GM18526 (cell line): ENCODE measurements around the gene CHCHD4.

Experiments used
- POLR2A ChIP-seq: IDR thresholded peaks from 3 replicates; pipeline ENCODE4 v1.6.1; 2011; ENCODE audit not compliant: insufficient read length; ENCODE audit errors: extremely low read depth

The CHCHD4 gene

GRCh38 chr3:14152233-14152962, 27.7 kb upstream of the CHCHD4 start:
- no peak for TF ChIP-seq POLR2A

DNA sequence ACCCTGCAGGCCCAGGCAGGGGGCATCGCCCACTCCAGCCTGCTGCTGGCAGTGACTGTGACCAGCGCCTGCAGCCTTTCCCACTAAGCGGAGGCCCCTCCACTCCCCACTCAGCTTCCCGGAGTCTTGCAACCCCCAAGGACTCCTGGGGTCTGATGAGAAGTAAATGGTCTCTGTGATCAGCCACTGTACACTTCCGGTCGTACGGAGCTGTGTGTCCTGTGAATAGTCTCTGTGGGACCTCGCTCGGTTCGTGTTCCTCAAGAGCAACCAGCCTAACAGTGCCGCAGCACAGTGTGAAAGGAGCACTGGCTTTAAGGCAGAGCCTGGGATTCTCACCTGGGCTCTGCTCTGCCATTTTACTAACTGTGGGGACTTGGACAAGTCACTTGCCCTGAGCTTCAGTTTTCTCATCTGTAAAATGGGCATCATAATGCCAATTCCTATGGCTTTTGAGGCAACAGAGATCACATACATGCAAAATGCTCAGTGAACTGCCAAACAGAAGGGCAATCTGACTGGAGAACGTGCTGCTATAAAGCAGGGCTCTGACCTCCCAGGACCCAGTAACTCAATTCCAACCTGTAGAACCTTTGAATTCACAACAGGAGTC, 26.9 kb upstream of the CHCHD4 start:
- TF ChIP-seq POLR2A: no peak

DNA sequence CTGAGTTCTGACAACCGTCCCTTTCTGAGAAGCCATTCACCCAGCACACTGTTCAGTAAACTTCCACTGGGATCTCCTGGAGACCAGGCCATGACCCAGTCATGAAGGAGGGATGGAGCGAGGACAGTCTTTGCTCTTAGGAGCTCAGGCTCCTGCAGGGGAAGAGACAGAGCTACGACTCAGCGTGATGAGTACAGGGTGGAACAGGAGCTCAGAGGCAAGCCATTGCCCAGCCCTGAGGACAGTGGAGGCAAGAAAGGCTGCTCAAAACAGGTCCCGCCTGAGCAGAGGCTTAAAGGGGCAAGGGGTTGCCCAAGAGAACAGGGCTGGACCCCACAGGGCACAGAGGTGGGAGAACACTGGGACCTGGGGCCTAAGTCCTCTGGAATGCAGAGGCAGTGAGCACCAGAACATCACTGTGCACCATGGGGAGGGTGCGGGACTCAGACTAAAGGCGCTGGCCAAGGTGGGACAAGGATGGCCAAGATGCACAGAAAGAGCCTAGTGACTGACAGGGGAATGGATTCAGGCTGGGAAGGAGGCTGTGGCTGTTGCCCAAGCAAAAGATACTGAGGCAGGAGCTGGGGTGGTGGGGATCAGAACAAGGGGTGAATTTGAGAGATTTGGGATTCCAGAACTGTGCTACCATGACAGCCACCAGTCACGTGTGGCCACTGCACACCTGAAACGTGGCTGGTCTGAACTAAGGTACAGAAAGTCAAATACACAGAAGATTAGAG, 26.0 kb upstream of the CHCHD4 start:
- TF ChIP-seq POLR2A: no peak

GRCh38 chr3:14150078-14150477, 25.4 kb upstream of the CHCHD4 start:
- TF ChIP-seq POLR2A: no peak

- TF ChIP-seq POLR2A: no peak
Observed at GRCh38 chr3:14148041-14148985, 23.6 kb upstream of the CHCHD4 start.

- no peak for TF ChIP-seq POLR2A
Observed at GRCh38 chr3:14147617-14148016, 22.9 kb upstream of the CHCHD4 start.

- TF ChIP-seq POLR2A: no peak
Observed at GRCh38 chr3:14147066-14147435, 22.4 kb upstream of the CHCHD4 start.

GRCh38 chr3:14146381-14147065, 21.9 kb upstream of the CHCHD4 start:
- TF ChIP-seq POLR2A: no peak

DNA sequence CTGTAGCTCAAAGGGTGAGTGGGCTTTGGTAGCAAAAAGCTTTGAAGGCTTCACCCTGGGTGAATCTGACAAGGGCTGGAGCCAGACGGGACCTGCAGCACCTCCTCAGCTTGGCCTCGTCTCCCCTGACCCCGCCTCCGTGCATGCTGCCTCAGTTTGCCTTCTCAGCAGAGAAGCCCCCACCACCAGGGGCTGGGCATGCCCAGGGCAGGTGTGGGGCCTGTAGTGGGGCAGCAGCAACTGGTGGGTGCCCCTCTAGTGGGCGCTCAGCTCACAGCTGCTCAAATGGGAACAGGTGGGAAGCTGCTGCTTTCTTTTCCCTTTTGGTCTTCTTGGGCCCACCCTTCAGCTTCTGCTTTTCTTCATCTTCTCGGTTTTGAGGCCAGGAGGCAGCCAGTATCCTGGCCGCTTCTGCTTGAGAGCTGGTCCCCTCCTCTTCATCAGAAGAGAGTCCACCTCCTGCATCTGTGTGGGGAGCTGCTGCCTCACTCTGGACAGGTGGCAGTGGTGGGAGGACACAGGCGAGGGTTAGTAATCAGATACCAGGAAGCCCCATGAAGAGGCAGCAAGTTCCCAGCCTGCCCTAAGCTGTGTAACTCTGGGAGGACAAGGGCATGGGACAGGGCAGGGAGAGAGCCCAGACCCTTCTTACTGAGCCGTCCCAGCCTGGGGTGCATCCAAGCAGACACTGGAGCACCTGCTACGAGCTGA, 21.2 kb upstream of the CHCHD4 start:
- no peak for TF ChIP-seq POLR2A

GRCh38 chr3:14145236-14145635, 20.6 kb upstream of the CHCHD4 start:
- TF ChIP-seq POLR2A: no peak

- TF ChIP-seq POLR2A: no peak
Observed at GRCh38 chr3:14144423-14145075, 19.9 kb upstream of the CHCHD4 start.

DNA sequence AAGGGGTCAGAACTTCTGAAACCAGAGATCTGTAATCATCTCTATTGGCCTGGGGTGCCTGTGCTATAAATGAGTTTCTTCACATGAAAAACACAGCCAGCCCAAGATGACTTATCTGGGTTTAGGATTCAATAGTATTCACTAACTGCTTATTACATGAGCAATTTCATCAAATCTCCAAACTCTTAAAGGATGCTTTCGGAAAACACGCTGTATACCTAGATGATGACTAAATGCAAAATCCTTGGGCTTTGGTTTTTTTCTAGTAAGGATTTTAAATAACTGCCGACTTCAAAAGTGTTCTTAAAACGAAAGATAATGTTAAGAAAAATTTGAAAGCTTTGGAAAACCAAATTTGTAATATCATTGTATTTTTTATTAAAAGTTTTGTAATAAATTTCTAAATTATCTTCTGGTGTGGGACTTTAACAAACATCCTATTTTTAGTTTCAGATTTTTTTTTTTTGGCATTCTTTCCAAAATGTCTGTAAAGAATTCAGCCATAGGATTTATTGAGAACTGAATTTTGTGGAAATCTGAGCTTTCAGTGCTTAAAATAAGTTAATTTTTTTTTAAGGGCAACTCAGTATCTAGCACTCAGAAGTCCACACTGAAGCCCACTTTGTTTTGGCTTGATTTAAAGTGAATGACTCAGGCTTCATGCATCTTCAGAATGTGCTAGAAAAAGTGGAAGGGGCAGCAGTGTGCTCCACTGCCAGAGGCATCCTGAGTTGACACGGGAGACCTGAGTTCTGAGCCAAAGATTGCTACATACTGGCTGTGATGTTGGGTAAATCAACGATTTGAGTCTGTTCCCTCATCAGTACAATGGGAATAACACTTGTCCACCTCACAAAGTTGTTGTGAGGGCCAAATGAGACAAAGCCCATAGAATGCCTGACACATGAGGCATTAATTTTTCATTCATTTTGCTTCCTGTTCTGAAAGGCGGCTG, 18.9 kb upstream of the CHCHD4 start:
- no peak for TF ChIP-seq POLR2A
